ENCODE results near the gene G3BP2. TPM values are rescaled to one million over a fixed set of nuclear protein-coding genes. Genes with fewer than 3 reads are reported as not detected.

Gene G3BP2
- total and polyA plus RNA-seq, 4 donors, result 15.7 to 81.6 (median 55.1) TPM

GRCh38 chr4:75675004-75675531 lies 1.9 kb upstream of the G3BP2 start:
- no peak overlapping the region for H3K9ac ChIP-seq (ENCODE audit: low read depth in 1 of 2, low read length in 2 of 2)

More at GRCh38 chr4:75675004-75675531, 1.9 kb upstream of the G3BP2 start:
- Histone ChIP-seq H3K27me3 (ENCODE audit: control insufficient read depth in 4 of 4, insufficient read depth in 4 of 4, low read length in 3 of 4) (no peaks in the 10 kb centered on the region), H3K27ac (ENCODE audit: low read depth in 1 of 2, low read length in 2 of 2) (no peak overlapping the region), H3K9me3 (ENCODE audit: control insufficient read depth in 4 of 4, low read length in 3 of 4) (no peaks in the 10 kb centered on the region), H3K4me1 (ENCODE audit: control insufficient read depth in 4 of 4, insufficient read depth in 4 of 4, low read length in 3 of 4) (peaks cover 0 to 18% (median 17%) of the 10 kb centered on the region in 4 donors), H3K4me3 (ENCODE audit: low read depth in 1 of 3, low read length in 3 of 3) (no peak overlapping the region), H3K36me3 (ENCODE audit: control insufficient read depth in 4 of 4, insufficient read depth in 3 of 4, low read depth in 1 of 4, low read length in 3 of 4) (no peaks in the 10 kb centered on the region)
- no peak for TF ChIP-seq RAD21 (IDR thresholded peaks at IDR 0.05)
- TF ChIP-seq FOXA2 (IDR thresholded peaks at IDR 0.05), result no peak
- TF ChIP-seq JUND (IDR thresholded peaks at IDR 0.05), result no peak
- no peak for TF ChIP-seq ZBTB33 (IDR thresholded peaks at IDR 0.05)
- no peak for TF ChIP-seq EGR1 (IDR thresholded peaks at IDR 0.05; ENCODE audit: low read depth in 2 of 2)
- no peak for TF ChIP-seq CTCF (IDR thresholded peaks at IDR 0.05; ENCODE audit: low read depth, low read length, missing input control)
- no peak for TF ChIP-seq NR2F2 (IDR thresholded peaks at IDR 0.05)
- no peak for TF ChIP-seq TAF1 (conservative IDR thresholded peaks at IDR 0.05)
- TF ChIP-seq MAX (IDR thresholded peaks at IDR 0.05), result no peak
- no peak for TF ChIP-seq HNF4G (IDR thresholded peaks at IDR 0.05)
- TF ChIP-seq GABPA (IDR thresholded peaks at IDR 0.05 in 1 of 2, conservative IDR thresholded peaks at IDR 0.05 in 1 of 2), result no peak
- TF ChIP-seq ATF3 (IDR thresholded peaks at IDR 0.05), result no peak
- no peak for TF ChIP-seq SP1 (IDR thresholded peaks at IDR 0.05)
- TF ChIP-seq FOXA1 (IDR thresholded peaks at IDR 0.05), result no peak
- no peak for TF ChIP-seq HNF4A (conservative IDR thresholded peaks at IDR 0.05)
- no peak for TF ChIP-seq YY1 (IDR thresholded peaks at IDR 0.05)
- no peak for TF ChIP-seq REST (IDR thresholded peaks at IDR 0.05)
- no peak for TF ChIP-seq RXRA (IDR thresholded peaks at IDR 0.05)
- WGBS, result 88% methylated on average over 11 of the region's 11 CpGs
- DNase-seq (ENCODE audit: low spot score), result no peak
